ENCODE measurements around the gene ADAM12. TPM values are rescaled to one million over a fixed set of nuclear protein-coding genes. Genes with fewer than 3 reads are reported as not detected.

Gene ADAM12
- total RNA-seq, 2 experiments from 2014 or later: 1.3 TPM

GRCh38 chr10:125997586-125997985 lies 390.7 kb downstream of the ADAM12 start:
- H3K4me3 Mint-ChIP-seq: no peak overlapping the region
- H3K27ac Mint-ChIP-seq: no peak overlapping the region
- H3K36me3 Mint-ChIP-seq (ENCODE audit: low read depth): no peaks in the 10 kb centered on the region
- DNase-seq (no peak), ATAC-seq (no peak)
- H3K4me1 Mint-ChIP-seq (ENCODE audit: low read depth): no peaks in the 10 kb centered on the region
- intact Hi-C loops (cut with micrococcal nuclease): no loop called here
- H3K27me3 Mint-ChIP-seq: peaks cover 1% of the 10 kb centered on the region
- ChIA-PET POLR2A (no interaction called here), CTCF (no interaction called here)
- no peak for TF ChIP-seq CTCF (IDR thresholded peaks at IDR 0.05)
- H3K9me3 Mint-ChIP-seq: no peaks in the 10 kb centered on the region

- no peaks in the 10 kb centered on the region for H3K9me3 Mint-ChIP-seq
- CTCF ChIA-PET: no interaction called here
- no peak overlapping the region for H3K27ac Mint-ChIP-seq
- ATAC-seq: no peak
- TF ChIP-seq CTCF (IDR thresholded peaks at IDR 0.05): no peak
- H3K4me3 Mint-ChIP-seq: no peak overlapping the region
- intact Hi-C loops (cut with micrococcal nuclease): no loop called here
- H3K36me3 Mint-ChIP-seq (ENCODE audit: low read depth): no peaks in the 10 kb centered on the region
- POLR2A ChIA-PET: no interaction called here
- H3K4me1 Mint-ChIP-seq (ENCODE audit: low read depth): no peaks in the 10 kb centered on the region
- peaks cover 1% of the 10 kb centered on the region for H3K27me3 Mint-ChIP-seq
- DNase-seq: no peak
These were observed 392.5 kb downstream of the ADAM12 start for GRCh38 chr10:125995726-125996304.

GRCh38 chr10:125994601-125995000 lies 393.7 kb downstream of the ADAM12 start:
- no peak for ATAC-seq
- Mint-ChIP-seq H3K4me1 (ENCODE audit: low read depth) (no peaks in the 10 kb centered on the region), H3K27me3 (no peaks in the 10 kb centered on the region), H3K27ac (no peak overlapping the region), H3K9me3 (no peaks in the 10 kb centered on the region), H3K4me3 (no peak overlapping the region), H3K36me3 (ENCODE audit: low read depth) (no peaks in the 10 kb centered on the region)
- CTCF ChIA-PET: no interaction called here
- intact Hi-C loops (cut with micrococcal nuclease): no loop called here
- POLR2A ChIA-PET: no interaction called here
- no peak for DNase-seq
- no peak for TF ChIP-seq CTCF (IDR thresholded peaks at IDR 0.05)

- ChIA-PET POLR2A (no interaction called here), CTCF (no interaction called here)
- H3K4me1 Mint-ChIP-seq (ENCODE audit: low read depth): no peaks in the 10 kb centered on the region
These were observed 396.0 kb downstream of the ADAM12 start for GRCh38 chr10:125992254-125992653.

GRCh38 chr10:125991392-125991791 lies 396.9 kb downstream of the ADAM12 start:
- no peaks in the 10 kb centered on the region for H3K36me3 Mint-ChIP-seq (ENCODE audit: low read depth)
- TF ChIP-seq CTCF (IDR thresholded peaks at IDR 0.05): no peak
- intact Hi-C loops (cut with micrococcal nuclease): no loop called here
- CTCF ChIA-PET: no interaction called here
- H3K27ac Mint-ChIP-seq: no peak overlapping the region
- ATAC-seq (no peak), DNase-seq (no peak)
- POLR2A ChIA-PET: interaction anchor here (0.5 kb wide), 1 partner anchor 75 kb away, joined by 3 read pairs; no protein-coding TSS in a partner anchor
- no peaks in the 10 kb centered on the region for H3K4me1 Mint-ChIP-seq (ENCODE audit: low read depth)
- no peaks in the 10 kb centered on the region for H3K27me3 Mint-ChIP-seq
- no peak overlapping the region for H3K4me3 Mint-ChIP-seq
- no peaks in the 10 kb centered on the region for H3K9me3 Mint-ChIP-seq

More at GRCh38 chr10:125992254-125992653, 396.0 kb downstream of the ADAM12 start:
- intact Hi-C loops (cut with micrococcal nuclease): no loop called here
- Mint-ChIP-seq H3K27me3 (no peaks in the 10 kb centered on the region), H3K27ac (no peak overlapping the region), H3K9me3 (no peaks in the 10 kb centered on the region), H3K4me3 (no peak overlapping the region), H3K36me3 (ENCODE audit: low read depth) (no peaks in the 10 kb centered on the region)
- TF ChIP-seq CTCF (IDR thresholded peaks at IDR 0.05): no peak
- ATAC-seq: no peak
- no peak for DNase-seq

Measured in activated CD8-positive, alpha-beta T cell treated with anti-CD3 and anti-CD28 coated beads for 36 hours (primary cell).